Measurements from ENCODE around the gene MEGF8. TPM values are rescaled to one million over a fixed set of nuclear protein-coding genes. Genes with fewer than 3 reads are reported as not detected.

Gene MEGF8
- total and polyA plus RNA-seq, 10 of the 15 experiments (the other 5 are each of a cell fraction or from before 2014, with no cell fraction given), result 0.43 to 12.8 (median 2.7) TPM

DNA sequence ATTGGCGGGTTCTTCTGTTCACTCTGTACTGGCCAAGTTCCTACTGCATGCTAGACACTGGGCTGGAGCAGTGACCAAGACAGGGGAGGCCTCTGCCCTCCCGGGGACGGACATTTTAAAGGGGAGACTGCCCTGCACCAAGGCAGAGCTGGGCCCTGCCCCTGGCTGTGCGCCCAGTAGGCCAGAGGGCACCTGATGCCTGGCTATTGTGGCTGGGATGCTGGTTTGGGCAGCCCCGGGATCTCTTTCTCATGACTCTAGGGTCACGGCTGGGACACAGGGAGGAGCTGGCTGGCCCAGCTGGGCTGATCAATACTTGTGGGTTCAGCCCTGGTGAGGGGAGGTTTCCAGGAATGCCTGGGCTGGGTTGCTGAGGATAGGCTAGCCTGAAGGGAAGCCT lies 84.0 kb downstream of the MEGF8 start:
- ChIA-PET SMC1A (ENCODE audit: uncharacterized antibody, unreplicated experiment) (interaction anchor here (1.4 kb wide), 1 partner anchor 13 kb away, joined by 4 read pairs; no protein-coding TSS in a partner anchor), RAD21 (ENCODE audit: unreplicated experiment) (no interaction called here), CTCF (interaction anchor here (1.2 to 1.3 kb wide), 2 partner anchors 11 to 12 kb away, joined by 4 read pairs; no protein-coding TSS in a partner anchor), POLR2A (no interaction called here)
- Histone ChIP-seq H3K27me3 (replicated peaks in 1 of 2; ENCODE audit: control insufficient read depth in 2 of 2, insufficient read depth in 2 of 2, low read length in 1 of 2) (no peaks in the 10 kb centered on the region), H3K36me3 (ENCODE audit: control insufficient read depth in 2 of 2, insufficient read depth in 2 of 2, low read length in 1 of 2) (peaks cover 5 to 6% of the 10 kb centered on the region in 2 experiments; a peak in 3 of 4 replicates), H3K9me3 (replicated peaks; ENCODE audit: control insufficient read depth, insufficient read depth, low read length) (no peaks in the 10 kb centered on the region), H3K4me1 (ENCODE audit: control insufficient read depth, insufficient read depth, low read length) (no peaks in the 10 kb centered on the region), H4K20me1 (ENCODE audit: control insufficient read depth, insufficient read depth) (no peaks in the 10 kb centered on the region), H2AFZ (ENCODE audit: control insufficient read depth, low read depth, low read length) (no peak overlapping the region), H3K9ac (ENCODE audit: control insufficient read depth, insufficient read depth, low read length) (no peak overlapping the region), H3K4me3 (no peak overlapping the region), H3K27ac (ENCODE audit: control insufficient read depth, insufficient read depth) (no peak overlapping the region), H3K4me2 (ENCODE audit: control insufficient read depth, insufficient read depth) (no peak overlapping the region), H3K79me2 (ENCODE audit: control insufficient read depth, insufficient read depth, low read length) (no peaks in the 10 kb centered on the region)
- no TSS peak for BruUV-seq (replicated peaks)
- intact Hi-C loops (cut with micrococcal nuclease; ENCODE audit: unreplicated experiment), result no loop called here
- in situ Hi-C loops (cut with MboI), result no loop called here
- no peak for FAIRE-seq
- no peak for DNase-seq (ENCODE audit: low read depth, low spot score)
- no peak for ATAC-seq
- 96% methylated on average over 6 of the region's 6 CpGs for WGBS (ENCODE audit: insufficient coverage, insufficient replicate concordance, low lambda C conversion rate, missing lambda C conversion rate)
- no peak for TF ChIP-seq MEF2A (IDR thresholded peaks at IDR 0.05; ENCODE audit: insufficient read depth, low read depth, low read length)
- TF ChIP-seq MEF2B (IDR thresholded peaks at IDR 0.05; ENCODE audit: partially characterized antibody, poor library complexity, severe bottlenecking), result no peak
- no peak for TF ChIP-seq ZNF207 (IDR thresholded peaks at IDR 0.05; ENCODE audit: borderline replicate concordance)
- TF ChIP-seq, protein P1, sequence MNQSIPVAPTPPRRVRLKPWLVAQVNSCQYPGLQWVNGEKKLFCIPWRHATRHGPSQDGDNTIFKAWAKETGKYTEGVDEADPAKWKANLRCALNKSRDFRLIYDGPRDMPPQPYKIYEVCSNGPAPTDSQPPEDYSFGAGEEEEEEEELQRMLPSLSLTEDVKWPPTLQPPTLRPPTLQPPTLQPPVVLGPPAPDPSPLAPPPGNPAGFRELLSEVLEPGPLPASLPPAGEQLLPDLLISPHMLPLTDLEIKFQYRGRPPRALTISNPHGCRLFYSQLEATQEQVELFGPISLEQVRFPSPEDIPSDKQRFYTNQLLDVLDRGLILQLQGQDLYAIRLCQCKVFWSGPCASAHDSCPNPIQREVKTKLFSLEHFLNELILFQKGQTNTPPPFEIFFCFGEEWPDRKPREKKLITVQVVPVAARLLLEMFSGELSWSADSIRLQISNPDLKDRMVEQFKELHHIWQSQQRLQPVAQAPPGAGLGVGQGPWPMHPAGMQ (IDR thresholded peaks at IDR 0.05; ENCODE audit: borderline replicate concordance), result no peak
- no peak for TF ChIP-seq SREBF1 (IDR thresholded peaks at IDR 0.05; ENCODE audit: low read length)
- TF ChIP-seq SREBF2 (IDR thresholded peaks at IDR 0.05; ENCODE audit: low read length), result no peak
- no peak for TF ChIP-seq EGR1 (IDR thresholded peaks at IDR 0.05; ENCODE audit: borderline replicate concordance in 1 of 2, low read depth in 2 of 2, low read length in 2 of 2)
- no peak for TF ChIP-seq EZH2 (IDR thresholded peaks at IDR 0.05; ENCODE audit: borderline replicate concordance, control insufficient read depth, low read depth, low read length)
- TF ChIP-seq, protein P2, sequence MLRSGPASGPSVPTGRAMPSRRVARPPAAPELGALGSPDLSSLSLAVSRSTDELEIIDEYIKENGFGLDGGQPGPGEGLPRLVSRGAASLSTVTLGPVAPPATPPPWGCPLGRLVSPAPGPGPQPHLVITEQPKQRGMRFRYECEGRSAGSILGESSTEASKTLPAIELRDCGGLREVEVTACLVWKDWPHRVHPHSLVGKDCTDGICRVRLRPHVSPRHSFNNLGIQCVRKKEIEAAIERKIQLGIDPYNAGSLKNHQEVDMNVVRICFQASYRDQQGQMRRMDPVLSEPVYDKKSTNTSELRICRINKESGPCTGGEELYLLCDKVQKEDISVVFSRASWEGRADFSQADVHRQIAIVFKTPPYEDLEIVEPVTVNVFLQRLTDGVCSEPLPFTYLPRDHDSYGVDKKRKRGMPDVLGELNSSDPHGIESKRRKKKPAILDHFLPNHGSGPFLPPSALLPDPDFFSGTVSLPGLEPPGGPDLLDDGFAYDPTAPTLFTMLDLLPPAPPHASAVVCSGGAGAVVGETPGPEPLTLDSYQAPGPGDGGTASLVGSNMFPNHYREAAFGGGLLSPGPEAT (IDR thresholded peaks at IDR 0.05; ENCODE audit: low read depth), result no peak
- no peak for TF ChIP-seq STAT3 (IDR thresholded peaks at IDR 0.05; ENCODE audit: low read depth, low read length)
- TF ChIP-seq, protein P3, sequence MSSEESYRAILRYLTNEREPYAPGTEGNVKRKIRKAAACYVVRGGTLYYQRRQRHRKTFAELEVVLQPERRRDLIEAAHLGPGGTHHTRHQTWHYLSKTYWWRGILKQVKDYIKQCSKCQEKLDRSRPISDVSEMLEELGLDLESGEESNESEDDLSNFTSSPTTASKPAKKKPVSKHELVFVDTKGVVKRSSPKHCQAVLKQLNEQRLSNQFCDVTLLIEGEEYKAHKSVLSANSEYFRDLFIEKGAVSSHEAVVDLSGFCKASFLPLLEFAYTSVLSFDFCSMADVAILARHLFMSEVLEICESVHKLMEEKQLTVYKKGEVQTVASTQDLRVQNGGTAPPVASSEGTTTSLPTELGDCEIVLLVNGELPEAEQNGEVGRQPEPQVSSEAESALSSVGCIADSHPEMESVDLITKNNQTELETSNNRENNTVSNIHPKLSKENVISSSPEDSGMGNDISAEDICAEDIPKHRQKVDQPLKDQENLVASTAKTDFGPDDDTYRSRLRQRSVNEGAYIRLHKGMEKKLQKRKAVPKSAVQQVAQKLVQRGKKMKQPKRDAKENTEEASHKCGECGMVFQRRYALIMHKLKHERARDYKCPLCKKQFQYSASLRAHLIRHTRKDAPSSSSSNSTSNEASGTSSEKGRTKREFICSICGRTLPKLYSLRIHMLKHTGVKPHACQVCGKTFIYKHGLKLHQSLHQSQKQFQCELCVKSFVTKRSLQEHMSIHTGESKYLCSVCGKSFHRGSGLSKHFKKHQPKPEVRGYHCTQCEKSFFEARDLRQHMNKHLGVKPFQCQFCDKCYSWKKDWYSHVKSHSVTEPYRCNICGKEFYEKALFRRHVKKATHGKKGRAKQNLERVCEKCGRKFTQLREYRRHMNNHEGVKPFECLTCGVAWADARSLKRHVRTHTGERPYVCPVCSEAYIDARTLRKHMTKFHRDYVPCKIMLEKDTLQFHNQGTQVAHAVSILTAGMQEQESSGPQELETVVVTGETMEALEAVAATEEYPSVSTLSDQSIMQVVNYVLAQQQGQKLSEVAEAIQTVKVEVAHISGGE (CRISPR knock-in tag; IDR thresholded peaks at IDR 0.05), result no peak
- no peak for TF ChIP-seq SIX5 (IDR thresholded peaks at IDR 0.05; ENCODE audit: low read depth, low read length, severe bottlenecking)
- TF ChIP-seq, protein P4, sequence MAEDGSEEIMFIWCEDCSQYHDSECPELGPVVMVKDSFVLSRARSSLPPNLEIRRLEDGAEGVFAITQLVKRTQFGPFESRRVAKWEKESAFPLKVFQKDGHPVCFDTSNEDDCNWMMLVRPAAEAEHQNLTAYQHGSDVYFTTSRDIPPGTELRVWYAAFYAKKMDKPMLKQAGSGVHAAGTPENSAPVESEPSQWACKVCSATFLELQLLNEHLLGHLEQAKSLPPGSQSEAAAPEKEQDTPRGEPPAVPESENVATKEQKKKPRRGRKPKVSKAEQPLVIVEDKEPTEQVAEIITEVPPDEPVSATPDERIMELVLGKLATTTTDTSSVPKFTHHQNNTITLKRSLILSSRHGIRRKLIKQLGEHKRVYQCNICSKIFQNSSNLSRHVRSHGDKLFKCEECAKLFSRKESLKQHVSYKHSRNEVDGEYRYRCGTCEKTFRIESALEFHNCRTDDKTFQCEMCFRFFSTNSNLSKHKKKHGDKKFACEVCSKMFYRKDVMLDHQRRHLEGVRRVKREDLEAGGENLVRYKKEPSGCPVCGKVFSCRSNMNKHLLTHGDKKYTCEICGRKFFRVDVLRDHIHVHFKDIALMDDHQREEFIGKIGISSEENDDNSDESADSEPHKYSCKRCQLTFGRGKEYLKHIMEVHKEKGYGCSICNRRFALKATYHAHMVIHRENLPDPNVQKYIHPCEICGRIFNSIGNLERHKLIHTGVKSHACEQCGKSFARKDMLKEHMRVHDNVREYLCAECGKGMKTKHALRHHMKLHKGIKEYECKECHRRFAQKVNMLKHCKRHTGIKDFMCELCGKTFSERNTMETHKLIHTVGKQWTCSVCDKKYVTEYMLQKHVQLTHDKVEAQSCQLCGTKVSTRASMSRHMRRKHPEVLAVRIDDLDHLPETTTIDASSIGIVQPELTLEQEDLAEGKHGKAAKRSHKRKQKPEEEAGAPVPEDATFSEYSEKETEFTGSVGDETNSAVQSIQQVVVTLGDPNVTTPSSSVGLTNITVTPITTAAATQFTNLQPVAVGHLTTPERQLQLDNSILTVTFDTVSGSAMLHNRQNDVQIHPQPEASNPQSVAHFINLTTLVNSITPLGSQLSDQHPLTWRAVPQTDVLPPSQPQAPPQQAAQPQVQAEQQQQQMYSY (CRISPR knock-in tag; IDR thresholded peaks at IDR 0.05), result no peak
- no peak for TF ChIP-seq JUNB (IDR thresholded peaks at IDR 0.05)

Data from GM12878 (cell line).